ENCODE data around the gene GBX1. TPM values are rescaled to one million over a fixed set of nuclear protein-coding genes. Genes with fewer than 3 reads are reported as not detected.

The GBX1 gene
- total RNA-seq, 1 experiment from 2014 or later = not detected

DNA sequence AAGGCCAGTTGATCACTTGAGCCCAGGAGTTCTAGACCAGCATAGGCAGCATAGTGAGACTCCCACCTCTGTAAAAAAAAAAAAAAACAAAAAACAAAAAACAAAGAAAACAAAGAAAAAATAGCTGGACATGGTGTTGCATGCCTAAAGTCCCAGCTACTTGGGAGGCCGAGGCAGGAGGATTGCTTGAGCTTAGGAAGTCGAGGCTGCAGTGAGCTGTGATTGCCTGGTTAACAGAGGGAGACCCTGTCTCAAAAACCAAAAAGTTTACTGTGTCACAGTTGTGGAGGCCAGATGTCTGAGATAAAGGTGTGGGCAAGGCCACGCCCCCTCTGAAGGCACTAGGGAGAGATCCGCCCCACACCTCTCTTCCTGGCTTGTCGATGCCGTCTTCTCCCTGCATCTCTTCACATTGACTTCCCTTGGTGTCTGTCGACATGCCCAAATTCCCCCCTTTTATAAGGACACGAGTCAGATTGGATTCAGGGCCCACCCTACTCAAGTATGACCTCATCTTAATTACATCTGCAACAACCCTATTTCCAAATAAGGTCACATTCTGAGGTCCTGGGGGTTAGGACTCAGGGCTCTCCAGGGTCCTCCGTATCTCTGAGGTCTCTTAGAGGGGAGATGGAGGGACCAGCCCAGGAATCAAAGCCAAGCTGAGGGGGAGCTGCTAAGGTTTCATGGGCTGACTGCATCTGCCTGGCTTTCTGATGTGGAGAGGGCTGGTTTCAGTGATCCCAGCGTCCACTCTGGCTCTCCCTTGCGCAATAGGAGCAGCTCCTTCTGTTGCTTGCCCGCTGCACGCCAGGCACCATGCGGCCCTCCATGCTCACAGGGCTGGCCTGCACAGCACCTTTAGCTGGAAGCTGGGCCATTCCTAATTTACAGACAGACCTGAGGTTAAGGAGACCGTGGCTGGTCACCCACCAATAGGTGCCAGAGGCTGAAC is 58.1 kb downstream of the GBX1 start:
- Mint-ChIP-seq H3K27ac (0 out of 2 replicates have a peak overlapping the region, but pooled peaks have one; percentile 43), H3K9me3 (no peaks in the 10 kb centered on the region), H3K4me1 (peaks cover 40% of the 10 kb centered on the region), H3K27me3 (ENCODE audit: low read depth) (peaks cover 4% of the 10 kb centered on the region; the same call in 1 of the 2 replicates), H3K36me3 (no peaks in the 10 kb centered on the region; the same call in 1 of the 2 replicates), H3K4me3 (no peak overlapping the region)
- ATAC-seq (peak; percentile 8; the same call in 1 of the 2 replicates), DNase-seq (ENCODE audit: low spot score) (peak; percentile 38)
- POLR2A ChIA-PET = interaction anchor here (0.9 to 1.6 kb wide), 2 partner anchors 20 to 24 kb away, joined by 3 to 4 read pairs; no protein-coding TSS in a partner anchor
- CTCF ChIA-PET = interaction anchor here (1.2 to 9.9 kb wide), 15 partner anchors 16 to 211 kb away, joined by 3 to 118 read pairs (median 7); partner anchors contain the start of genes ABCB8 and FASTK
- no peak for TF ChIP-seq NR2C2 (CRISPR knock-in tag; IDR thresholded peaks at IDR 0.05)
- no peak for TF ChIP-seq ZNF121 (CRISPR knock-in tag; IDR thresholded peaks at IDR 0.05)
- no peak for TF ChIP-seq IRF2 (CRISPR knock-in tag; IDR thresholded peaks at IDR 0.05; ENCODE audit: borderline replicate concordance, low read depth)
- no peak for TF ChIP-seq NFE2L1 (CRISPR knock-in tag; IDR thresholded peaks at IDR 0.05)

DNA sequence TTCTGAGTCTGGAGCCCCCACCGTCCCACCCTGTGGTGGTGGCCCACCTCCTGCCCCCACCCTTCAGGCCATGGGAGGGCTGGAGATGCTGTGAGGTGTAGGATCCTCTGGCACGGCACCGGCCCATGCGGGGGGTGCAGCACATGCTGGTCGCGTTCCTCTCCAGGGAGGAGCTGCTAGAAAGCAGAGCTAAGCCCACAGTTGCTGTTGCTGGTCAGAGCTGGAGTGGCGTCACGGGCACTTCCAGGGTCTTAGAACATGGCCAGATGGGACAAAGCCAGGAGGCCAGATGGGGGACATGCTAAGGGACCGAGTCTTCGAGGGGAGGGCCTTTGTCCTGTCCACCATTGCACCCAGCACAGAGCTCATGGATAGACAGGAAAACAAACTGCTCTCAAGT is 59.6 kb downstream of the GBX1 start:
- CTCF ChIA-PET = interaction anchor here (1.3 to 9.9 kb wide), 8 partner anchors 16 to 143 kb away, joined by 3 to 118 read pairs (median 4); partner anchors contain the start of gene ABCB8
- no peak for DNase-seq (ENCODE audit: low spot score)
- TF ChIP-seq, protein P1, sequence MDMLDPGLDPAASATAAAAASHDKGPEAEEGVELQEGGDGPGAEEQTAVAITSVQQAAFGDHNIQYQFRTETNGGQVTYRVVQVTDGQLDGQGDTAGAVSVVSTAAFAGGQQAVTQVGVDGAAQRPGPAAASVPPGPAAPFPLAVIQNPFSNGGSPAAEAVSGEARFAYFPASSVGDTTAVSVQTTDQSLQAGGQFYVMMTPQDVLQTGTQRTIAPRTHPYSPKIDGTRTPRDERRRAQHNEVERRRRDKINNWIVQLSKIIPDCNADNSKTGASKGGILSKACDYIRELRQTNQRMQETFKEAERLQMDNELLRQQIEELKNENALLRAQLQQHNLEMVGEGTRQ (CRISPR knock-in tag; IDR thresholded peaks at IDR 0.05) = no peak
- TF ChIP-seq, protein P2, sequence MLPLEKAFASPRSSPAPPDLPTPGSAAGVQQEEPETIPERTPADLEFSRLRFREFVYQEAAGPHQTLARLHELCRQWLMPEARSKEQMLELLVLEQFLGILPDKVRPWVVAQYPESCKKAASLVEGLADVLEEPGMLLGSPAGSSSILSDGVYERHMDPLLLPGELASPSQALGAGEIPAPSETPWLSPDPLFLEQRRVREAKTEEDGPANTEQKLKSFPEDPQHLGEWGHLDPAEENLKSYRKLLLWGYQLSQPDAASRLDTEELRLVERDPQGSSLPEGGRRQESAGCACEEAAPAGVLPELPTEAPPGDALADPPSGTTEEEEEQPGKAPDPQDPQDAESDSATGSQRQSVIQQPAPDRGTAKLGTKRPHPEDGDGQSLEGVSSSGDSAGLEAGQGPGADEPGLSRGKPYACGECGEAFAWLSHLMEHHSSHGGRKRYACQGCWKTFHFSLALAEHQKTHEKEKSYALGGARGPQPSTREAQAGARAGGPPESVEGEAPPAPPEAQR (CRISPR knock-in tag; IDR thresholded peaks at IDR 0.05) = no peak
- TF ChIP-seq RELA (CRISPR knock-in tag; IDR thresholded peaks at IDR 0.05; ENCODE audit: borderline replicate concordance) (no peak), HMGA2 (CRISPR knock-in tag; IDR thresholded peaks at IDR 0.05) (no peak), SOX15 (CRISPR knock-in tag; IDR thresholded peaks at IDR 0.05) (no peak), ZNF396 (CRISPR knock-in tag; IDR thresholded peaks at IDR 0.05; ENCODE audit: borderline replicate concordance) (no peak), ZNF263 (CRISPR knock-in tag; IDR thresholded peaks at IDR 0.05; ENCODE audit: low read depth) (no peak), FOXP1 (CRISPR knock-in tag; IDR thresholded peaks at IDR 0.05; ENCODE audit: borderline replicate concordance) (no peak), SMAD4 (CRISPR knock-in tag; IDR thresholded peaks at IDR 0.05) (no peak), ZNF317 (CRISPR knock-in tag; IDR thresholded peaks at IDR 0.05; ENCODE audit: borderline replicate concordance, low read depth) (no peak)
- TF ChIP-seq, protein P3, sequence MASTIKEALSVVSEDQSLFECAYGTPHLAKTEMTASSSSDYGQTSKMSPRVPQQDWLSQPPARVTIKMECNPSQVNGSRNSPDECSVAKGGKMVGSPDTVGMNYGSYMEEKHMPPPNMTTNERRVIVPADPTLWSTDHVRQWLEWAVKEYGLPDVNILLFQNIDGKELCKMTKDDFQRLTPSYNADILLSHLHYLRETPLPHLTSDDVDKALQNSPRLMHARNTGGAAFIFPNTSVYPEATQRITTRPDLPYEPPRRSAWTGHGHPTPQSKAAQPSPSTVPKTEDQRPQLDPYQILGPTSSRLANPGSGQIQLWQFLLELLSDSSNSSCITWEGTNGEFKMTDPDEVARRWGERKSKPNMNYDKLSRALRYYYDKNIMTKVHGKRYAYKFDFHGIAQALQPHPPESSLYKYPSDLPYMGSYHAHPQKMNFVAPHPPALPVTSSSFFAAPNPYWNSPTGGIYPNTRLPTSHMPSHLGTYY (CRISPR knock-in tag; IDR thresholded peaks at IDR 0.05) = no peak
- TF ChIP-seq, protein P4, sequence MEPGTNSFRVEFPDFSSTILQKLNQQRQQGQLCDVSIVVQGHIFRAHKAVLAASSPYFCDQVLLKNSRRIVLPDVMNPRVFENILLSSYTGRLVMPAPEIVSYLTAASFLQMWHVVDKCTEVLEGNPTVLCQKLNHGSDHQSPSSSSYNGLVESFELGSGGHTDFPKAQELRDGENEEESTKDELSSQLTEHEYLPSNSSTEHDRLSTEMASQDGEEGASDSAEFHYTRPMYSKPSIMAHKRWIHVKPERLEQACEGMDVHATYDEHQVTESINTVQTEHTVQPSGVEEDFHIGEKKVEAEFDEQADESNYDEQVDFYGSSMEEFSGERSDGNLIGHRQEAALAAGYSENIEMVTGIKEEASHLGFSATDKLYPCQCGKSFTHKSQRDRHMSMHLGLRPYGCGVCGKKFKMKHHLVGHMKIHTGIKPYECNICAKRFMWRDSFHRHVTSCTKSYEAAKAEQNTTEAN (CRISPR knock-in tag; IDR thresholded peaks at IDR 0.05) = no peak
- TF ChIP-seq, protein P5, sequence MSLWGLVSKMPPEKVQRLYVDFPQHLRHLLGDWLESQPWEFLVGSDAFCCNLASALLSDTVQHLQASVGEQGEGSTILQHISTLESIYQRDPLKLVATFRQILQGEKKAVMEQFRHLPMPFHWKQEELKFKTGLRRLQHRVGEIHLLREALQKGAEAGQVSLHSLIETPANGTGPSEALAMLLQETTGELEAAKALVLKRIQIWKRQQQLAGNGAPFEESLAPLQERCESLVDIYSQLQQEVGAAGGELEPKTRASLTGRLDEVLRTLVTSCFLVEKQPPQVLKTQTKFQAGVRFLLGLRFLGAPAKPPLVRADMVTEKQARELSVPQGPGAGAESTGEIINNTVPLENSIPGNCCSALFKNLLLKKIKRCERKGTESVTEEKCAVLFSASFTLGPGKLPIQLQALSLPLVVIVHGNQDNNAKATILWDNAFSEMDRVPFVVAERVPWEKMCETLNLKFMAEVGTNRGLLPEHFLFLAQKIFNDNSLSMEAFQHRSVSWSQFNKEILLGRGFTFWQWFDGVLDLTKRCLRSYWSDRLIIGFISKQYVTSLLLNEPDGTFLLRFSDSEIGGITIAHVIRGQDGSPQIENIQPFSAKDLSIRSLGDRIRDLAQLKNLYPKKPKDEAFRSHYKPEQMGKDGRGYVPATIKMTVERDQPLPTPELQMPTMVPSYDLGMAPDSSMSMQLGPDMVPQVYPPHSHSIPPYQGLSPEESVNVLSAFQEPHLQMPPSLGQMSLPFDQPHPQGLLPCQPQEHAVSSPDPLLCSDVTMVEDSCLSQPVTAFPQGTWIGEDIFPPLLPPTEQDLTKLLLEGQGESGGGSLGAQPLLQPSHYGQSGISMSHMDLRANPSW (CRISPR knock-in tag; conservative IDR thresholded peaks at IDR 0.05; ENCODE audit: low read depth) = no peak
- TF ChIP-seq, protein P6, sequence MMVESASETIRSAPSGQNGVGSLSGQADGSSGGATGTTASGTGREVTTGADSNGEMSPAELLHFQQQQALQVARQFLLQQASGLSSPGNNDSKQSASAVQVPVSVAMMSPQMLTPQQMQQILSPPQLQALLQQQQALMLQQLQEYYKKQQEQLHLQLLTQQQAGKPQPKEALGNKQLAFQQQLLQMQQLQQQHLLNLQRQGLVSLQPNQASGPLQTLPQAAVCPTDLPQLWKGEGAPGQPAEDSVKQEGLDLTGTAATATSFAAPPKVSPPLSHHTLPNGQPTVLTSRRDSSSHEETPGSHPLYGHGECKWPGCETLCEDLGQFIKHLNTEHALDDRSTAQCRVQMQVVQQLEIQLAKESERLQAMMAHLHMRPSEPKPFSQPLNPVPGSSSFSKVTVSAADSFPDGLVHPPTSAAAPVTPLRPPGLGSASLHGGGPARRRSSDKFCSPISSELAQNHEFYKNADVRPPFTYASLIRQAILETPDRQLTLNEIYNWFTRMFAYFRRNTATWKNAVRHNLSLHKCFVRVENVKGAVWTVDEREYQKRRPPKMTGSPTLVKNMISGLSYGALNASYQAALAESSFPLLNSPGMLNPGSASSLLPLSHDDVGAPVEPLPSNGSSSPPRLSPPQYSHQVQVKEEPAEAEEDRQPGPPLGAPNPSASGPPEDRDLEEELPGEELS (CRISPR knock-in tag; IDR thresholded peaks at IDR 0.05) = no peak
- TF ChIP-seq, protein P7, sequence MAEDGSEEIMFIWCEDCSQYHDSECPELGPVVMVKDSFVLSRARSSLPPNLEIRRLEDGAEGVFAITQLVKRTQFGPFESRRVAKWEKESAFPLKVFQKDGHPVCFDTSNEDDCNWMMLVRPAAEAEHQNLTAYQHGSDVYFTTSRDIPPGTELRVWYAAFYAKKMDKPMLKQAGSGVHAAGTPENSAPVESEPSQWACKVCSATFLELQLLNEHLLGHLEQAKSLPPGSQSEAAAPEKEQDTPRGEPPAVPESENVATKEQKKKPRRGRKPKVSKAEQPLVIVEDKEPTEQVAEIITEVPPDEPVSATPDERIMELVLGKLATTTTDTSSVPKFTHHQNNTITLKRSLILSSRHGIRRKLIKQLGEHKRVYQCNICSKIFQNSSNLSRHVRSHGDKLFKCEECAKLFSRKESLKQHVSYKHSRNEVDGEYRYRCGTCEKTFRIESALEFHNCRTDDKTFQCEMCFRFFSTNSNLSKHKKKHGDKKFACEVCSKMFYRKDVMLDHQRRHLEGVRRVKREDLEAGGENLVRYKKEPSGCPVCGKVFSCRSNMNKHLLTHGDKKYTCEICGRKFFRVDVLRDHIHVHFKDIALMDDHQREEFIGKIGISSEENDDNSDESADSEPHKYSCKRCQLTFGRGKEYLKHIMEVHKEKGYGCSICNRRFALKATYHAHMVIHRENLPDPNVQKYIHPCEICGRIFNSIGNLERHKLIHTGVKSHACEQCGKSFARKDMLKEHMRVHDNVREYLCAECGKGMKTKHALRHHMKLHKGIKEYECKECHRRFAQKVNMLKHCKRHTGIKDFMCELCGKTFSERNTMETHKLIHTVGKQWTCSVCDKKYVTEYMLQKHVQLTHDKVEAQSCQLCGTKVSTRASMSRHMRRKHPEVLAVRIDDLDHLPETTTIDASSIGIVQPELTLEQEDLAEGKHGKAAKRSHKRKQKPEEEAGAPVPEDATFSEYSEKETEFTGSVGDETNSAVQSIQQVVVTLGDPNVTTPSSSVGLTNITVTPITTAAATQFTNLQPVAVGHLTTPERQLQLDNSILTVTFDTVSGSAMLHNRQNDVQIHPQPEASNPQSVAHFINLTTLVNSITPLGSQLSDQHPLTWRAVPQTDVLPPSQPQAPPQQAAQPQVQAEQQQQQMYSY (CRISPR knock-in tag; IDR thresholded peaks at IDR 0.05) = no peak

More for the DNA sequence above, 59.6 kb downstream of the GBX1 start:
- POLR2A ChIA-PET = interaction anchor here (0.6 kb wide), 1 partner anchor 54 kb away, joined by 9 read pairs; no protein-coding TSS in a partner anchor
- H3K4me3 Mint-ChIP-seq = no peak overlapping the region
- no peak for ATAC-seq
- H3K9me3 Mint-ChIP-seq = no peaks in the 10 kb centered on the region
- H3K27me3 Mint-ChIP-seq (ENCODE audit: low read depth) = no peaks in the 10 kb centered on the region
- H3K36me3 Mint-ChIP-seq = no peaks in the 10 kb centered on the region; the same call in 1 of the 2 replicates
- H3K27ac Mint-ChIP-seq = no peak overlapping the region
- H3K4me1 Mint-ChIP-seq = peaks cover 41% of the 10 kb centered on the region
